HG02840 (cell line): ENCODE results near the gene HECW1.
"Not testable (repeated sequence)": the region's sequence is repeated elsewhere in the genome, so short reads cannot be mapped to it uniquely, and the experiment has no call there.

Experiments
- ATAC-seq: cut with Tn5 transposase; IDR thresholded peaks from one replicate; pipeline ENCODE4 v1.9.1; 2021; ENCODE audit warnings: mild to moderate bottlenecking, moderate library complexity, moderate number of reproducible peaks; ENCODE audit not compliant: unreplicated experiment, low FRiP score

The HECW1 gene

GRCh38 chr7:43586251-43586900 lies 473.9 kb downstream of the HECW1 start:
- no peak for ATAC-seq

- no peak for ATAC-seq
Measured at GRCh38 chr7:43588477-43589132, 476.2 kb downstream of the HECW1 start.

- ATAC-seq: no peak
Measured at GRCh38 chr7:43589133-43589478, 476.7 kb downstream of the HECW1 start.

- no peak for ATAC-seq
Measured at GRCh38 chr7:43589728-43590127, 477.3 kb downstream of the HECW1 start.

GRCh38 chr7:43590862-43591557 lies 478.6 kb downstream of the HECW1 start:
- peak; percentile 58 for ATAC-seq

DNA sequence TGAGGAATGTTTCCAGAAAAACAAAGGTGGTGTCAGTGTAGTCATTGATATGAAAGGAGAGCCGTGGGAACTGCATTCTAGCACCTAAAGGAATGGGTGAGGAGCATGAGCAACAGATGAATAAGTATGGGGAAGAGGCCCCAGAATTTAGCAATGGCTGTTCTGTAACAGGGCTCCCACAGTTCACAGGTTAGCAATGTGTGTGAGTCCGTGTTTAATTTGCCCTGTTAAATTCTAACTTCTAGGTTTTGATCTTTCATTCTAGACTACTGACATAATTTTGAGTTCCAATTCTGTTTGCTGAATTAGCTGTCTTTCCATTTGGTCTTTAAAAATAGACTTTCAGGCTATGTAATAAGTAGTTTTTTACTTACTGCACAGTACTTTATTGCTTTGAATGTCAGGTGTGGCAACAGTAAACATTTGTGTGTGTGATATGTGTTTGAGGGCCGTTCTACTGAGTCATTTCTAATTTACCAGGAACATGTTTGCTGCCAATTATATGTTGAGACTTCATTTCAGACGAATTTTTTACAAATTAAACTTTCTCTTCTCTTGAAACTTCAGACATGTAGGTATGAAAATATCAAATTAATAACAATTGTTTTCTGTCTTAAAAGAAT lies 479.2 kb downstream of the HECW1 start:
- peak; percentile 34 for ATAC-seq

GRCh38 chr7:43592326-43592725 lies 479.9 kb downstream of the HECW1 start:
- ATAC-seq: no peak

DNA sequence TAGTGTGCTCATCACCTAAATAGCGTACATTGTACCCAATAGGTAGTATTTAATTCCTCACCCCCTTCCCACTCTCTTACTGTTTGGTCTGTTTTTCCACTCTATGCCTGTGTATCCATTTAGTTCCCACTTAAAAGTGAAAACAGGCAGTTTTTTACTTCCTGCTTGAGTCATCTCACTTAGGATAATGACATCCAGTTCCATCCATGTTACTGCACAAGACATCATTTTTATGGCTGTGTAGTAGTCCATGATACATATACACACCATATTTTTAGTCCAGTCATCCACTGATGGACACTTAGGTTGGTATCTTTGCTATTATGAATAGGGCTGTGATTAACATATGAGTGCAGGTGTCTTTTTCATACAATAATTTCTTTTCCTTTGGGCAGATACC lies 480.6 kb downstream of the HECW1 start:
- no peak for ATAC-seq

DNA sequence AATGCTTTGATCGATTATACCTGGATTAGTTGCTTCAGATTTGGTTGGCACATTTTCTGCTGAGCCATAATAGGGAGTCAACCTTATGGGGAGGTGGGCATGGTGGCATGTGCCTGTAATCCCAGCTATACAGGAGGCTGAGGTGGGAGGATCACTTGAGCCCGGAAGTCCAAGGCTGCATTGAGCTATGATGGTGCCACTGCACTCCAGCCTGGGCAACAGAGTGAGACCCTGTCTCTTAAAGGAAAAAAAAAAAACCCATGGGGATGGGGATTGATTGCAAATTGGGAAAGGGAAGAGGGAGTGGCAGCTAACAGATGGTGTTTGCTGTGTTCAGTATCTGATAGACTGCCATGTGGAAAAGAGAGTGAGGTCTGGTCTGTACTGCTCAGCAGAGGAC lies 481.6 kb downstream of the HECW1 start:
- ATAC-seq: no peak

- not testable (repeated sequence) for ATAC-seq
Measured at GRCh38 chr7:43596426-43596825, 484.0 kb downstream of the HECW1 start.

DNA sequence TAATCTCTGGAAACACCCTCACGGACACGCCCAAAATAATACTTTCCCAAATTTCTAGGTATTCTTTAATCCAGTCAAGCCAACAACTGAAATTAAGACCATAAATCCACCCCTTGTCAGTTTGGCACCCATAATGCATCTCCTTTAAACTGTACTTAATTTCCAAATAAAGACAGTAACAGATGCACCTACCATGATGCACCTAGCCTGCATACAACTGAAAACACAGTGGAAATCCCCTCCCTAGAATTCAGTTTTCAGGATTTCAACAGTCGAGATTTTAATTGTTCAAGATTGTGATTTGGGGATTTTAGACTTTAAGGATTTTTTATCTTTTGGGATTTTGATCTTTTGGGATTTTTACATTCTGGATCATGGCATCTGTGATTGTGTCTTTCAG lies 487.6 kb downstream of the HECW1 start:
- no peak for ATAC-seq

- no peak for ATAC-seq
Measured at GRCh38 chr7:43602256-43602655, 489.8 kb downstream of the HECW1 start.

DNA sequence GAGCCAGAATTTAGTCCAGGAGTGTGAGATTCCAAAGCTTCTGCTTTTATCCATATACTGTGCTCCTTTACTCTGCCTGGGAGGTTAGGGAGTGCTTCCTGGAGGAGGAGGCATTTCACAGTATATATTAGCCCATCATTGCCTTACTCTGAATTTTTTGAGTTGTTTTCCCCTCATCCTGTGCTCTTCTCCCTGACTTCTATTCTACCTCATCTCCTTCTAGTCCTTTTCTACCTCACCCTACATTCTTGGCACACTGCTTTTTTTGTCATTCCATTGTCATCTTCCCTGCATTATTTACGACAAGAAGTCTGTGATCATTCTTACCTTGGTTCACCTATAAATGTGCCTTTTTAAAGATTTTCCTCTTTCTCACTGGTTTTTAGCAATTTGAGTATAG lies 491.8 kb downstream of the HECW1 start:
- no peak for ATAC-seq

DNA sequence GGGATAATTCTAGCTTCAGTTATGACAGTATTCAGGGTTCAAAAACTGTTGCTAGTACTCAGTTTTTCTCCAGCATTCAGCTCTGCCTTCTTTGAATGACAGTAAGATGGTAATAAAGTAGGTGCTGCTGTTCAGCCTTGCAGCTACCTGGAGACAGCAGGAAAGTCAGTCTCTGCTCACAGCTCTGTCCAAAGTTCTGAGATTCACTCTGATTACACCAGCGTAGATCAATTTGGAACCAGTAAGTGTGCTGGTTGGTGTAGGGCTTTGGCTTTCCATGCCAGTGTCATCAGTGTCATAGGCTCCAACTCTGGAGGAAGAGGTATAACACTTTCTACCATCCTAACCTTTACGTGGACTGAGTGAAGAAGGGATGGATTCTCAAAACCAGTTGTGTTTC lies 496.6 kb downstream of the HECW1 start:
- no peak for ATAC-seq

DNA sequence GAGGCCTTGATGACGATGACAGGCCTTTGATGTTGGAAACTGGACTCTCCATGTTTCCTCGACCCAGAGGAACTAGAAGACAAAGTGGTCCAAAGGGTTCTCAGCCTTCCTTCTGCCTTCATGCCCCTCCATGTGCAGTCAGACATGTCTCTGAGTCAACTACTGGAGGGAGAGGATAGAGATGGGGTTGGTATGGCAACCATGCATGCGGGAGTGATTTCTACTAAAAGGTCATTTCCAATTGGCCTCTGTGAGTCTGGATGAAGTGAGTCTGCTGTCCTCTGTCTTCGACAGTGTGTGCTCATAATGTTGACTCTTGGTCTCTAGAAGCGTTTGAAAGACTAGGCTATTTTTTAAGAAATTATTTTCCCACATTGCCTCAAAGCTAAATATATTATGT lies 499.7 kb downstream of the HECW1 start:
- ATAC-seq: no peak

- no peak for ATAC-seq
Measured at GRCh38 chr7:43612599-43613589, 500.4 kb downstream of the HECW1 start.
